ENCODE data around the gene EFS. TPM values are rescaled to one million over a fixed set of nuclear protein-coding genes. Genes with fewer than 3 reads are reported as not detected.
"Not testable (repeated sequence)": the region's sequence is repeated elsewhere in the genome, so short reads cannot be mapped to it uniquely, and the experiment has no call there.

Gene EFS
- polyA plus RNA-seq, 1 donor (not counting 4 experiments of a cell fraction or from before 2014, with no cell fraction given) = 1.4 TPM

- no peak overlapping the region for H3K9ac ChIP-seq (ENCODE audit: control insufficient read depth, extremely low read depth, insufficient read depth, low read length)
- TF ChIP-seq EZH2 (IDR thresholded peaks at IDR 0.05; ENCODE audit: low read length) (no peak), CTCF (optimal IDR thresholded peaks at IDR 0.05 in 1 of 3, IDR thresholded peaks at IDR 0.05 in 1 of 3, conservative IDR thresholded peaks at IDR 0.05 in 1 of 3; ENCODE audit: extremely low read depth in 1 of 3, insufficient read depth in 2 of 3, low read length in 3 of 3) (no peak)
- no peak for FAIRE-seq
- H4K20me1 ChIP-seq (ENCODE audit: control insufficient read depth, extremely low read depth, insufficient read depth, low read length) = no peaks in the 10 kb centered on the region
- no peaks in the 10 kb centered on the region for H3K27me3 ChIP-seq (ENCODE audit: control insufficient read depth, extremely low read depth, insufficient read depth, low read length)
- H3K4me1 ChIP-seq (ENCODE audit: control insufficient read depth, extremely low read depth, insufficient read depth, low read length) = peaks cover 12% of the 10 kb centered on the region
- no peak overlapping the region for H3K4me3 ChIP-seq (ENCODE audit: control insufficient read depth in 2 of 3, extremely low read depth in 1 of 3, insufficient read depth in 2 of 3, low read depth in 1 of 3, low read length in 3 of 3)
- DNase-seq (ENCODE audit: low read depth, low spot score) = no peak
- peaks cover 22% of the 10 kb centered on the region for H3K79me2 ChIP-seq (ENCODE audit: control insufficient read depth, insufficient read depth, low read length)
- H3K4me2 ChIP-seq (ENCODE audit: control insufficient read depth, extremely low read depth, insufficient read depth, low read depth, low read length) = no peak overlapping the region
- dilution Hi-C loops (cut with MboI; ENCODE audit: extremely low pct_ligation_motif_present, low sequenced_read_pairs) = no loop called here
- H3K36me3 ChIP-seq (ENCODE audit: control insufficient read depth in 2 of 2, extremely low read depth in 1 of 2, insufficient read depth in 2 of 2, low read length in 2 of 2) = peaks cover 15% of the 10 kb centered on the region in 2 experiments
- no peaks in the 10 kb centered on the region for H3K9me3 ChIP-seq (ENCODE audit: control insufficient read depth, low read depth, low read length)
- no peak overlapping the region for H2AFZ ChIP-seq (ENCODE audit: control insufficient read depth, low read length)
- H3K27ac ChIP-seq (ENCODE audit: control insufficient read depth, insufficient read depth, low read length) = no peak overlapping the region
- H3K9me1 ChIP-seq (ENCODE audit: control insufficient read depth, extremely low read depth, insufficient read depth, low read length) = no peaks in the 10 kb centered on the region
Observed at GRCh38 chr14:23326491-23327332, 38.3 kb downstream of the EFS start.

GRCh38 chr14:23325746-23326145 lies 39.2 kb downstream of the EFS start:
- H3K9me3 ChIP-seq (ENCODE audit: control insufficient read depth, low read depth, low read length); H3K4me2 ChIP-seq (ENCODE audit: control insufficient read depth, extremely low read depth, insufficient read depth, low read depth, low read length); H3K9me1 ChIP-seq (ENCODE audit: control insufficient read depth, extremely low read depth, insufficient read depth, low read length); H3K27me3 ChIP-seq (ENCODE audit: control insufficient read depth, extremely low read depth, insufficient read depth, low read length); H3K4me3 ChIP-seq (ENCODE audit: control insufficient read depth in 2 of 3, extremely low read depth in 1 of 3, insufficient read depth in 2 of 3, low read depth in 1 of 3, low read length in 3 of 3); H3K27ac ChIP-seq (ENCODE audit: control insufficient read depth, insufficient read depth, low read length); H2AFZ ChIP-seq (ENCODE audit: control insufficient read depth, low read length); dilution Hi-C loops (cut with MboI; ENCODE audit: extremely low pct_ligation_motif_present, low sequenced_read_pairs); H4K20me1 ChIP-seq (ENCODE audit: control insufficient read depth, extremely low read depth, insufficient read depth, low read length); H3K9ac ChIP-seq (ENCODE audit: control insufficient read depth, extremely low read depth, insufficient read depth, low read length); DNase-seq (ENCODE audit: low read depth, low spot score); FAIRE-seq: not testable (repeated sequence)
- peaks cover 15% of the 10 kb centered on the region in 2 experiments for H3K36me3 ChIP-seq (ENCODE audit: control insufficient read depth in 2 of 2, extremely low read depth in 1 of 2, insufficient read depth in 2 of 2, low read length in 2 of 2)
- peaks cover 13% of the 10 kb centered on the region for H3K4me1 ChIP-seq (ENCODE audit: control insufficient read depth, extremely low read depth, insufficient read depth, low read length)
- H3K79me2 ChIP-seq (ENCODE audit: control insufficient read depth, insufficient read depth, low read length) = peaks cover 23% of the 10 kb centered on the region
